Measurements from ENCODE around the gene ZNF619.

Gene ZNF619

DNA sequence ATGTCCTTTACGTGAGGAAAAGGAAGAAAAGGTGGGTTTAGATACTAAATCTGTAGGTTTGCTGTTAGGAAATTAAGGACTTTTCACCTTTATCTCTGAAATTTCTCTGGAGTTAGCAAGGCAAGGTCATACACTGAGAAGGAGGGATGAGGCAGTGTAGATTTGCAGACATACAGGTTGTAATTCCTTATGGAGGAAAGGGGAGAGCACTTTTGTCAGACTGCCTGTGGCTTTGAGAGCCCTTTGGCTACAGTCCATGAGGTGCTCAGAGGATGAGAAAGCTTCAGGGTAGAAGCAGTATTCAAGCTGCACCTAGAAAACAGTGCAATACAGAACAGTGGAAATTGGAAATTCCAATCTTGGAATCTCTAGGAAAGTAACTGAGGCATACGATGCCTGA is 11.5 kb upstream of the ZNF619 start:
- DNase-seq (ENCODE audit: low read depth) = no peak

DNA sequence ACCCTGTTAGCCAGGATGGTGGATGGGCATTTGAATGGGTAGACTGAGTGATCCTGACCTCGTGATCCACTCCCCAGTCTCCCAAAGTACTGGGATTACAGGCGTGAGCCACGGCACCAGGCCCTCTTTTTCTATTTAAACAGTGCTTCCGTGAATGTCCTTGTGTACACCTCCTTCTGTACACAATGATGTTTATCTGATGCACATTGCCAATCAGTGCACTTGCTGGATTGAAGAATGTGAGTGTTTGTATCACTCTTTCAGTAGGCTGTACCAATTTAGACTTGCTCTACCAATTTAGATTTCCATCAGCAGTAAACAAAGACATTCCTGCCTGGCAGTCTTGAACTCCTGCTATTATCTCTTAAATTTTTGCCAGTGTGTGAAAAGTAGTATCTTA is 8.9 kb upstream of the ZNF619 start:
- DNase-seq (ENCODE audit: low read depth) = no peak

DNA sequence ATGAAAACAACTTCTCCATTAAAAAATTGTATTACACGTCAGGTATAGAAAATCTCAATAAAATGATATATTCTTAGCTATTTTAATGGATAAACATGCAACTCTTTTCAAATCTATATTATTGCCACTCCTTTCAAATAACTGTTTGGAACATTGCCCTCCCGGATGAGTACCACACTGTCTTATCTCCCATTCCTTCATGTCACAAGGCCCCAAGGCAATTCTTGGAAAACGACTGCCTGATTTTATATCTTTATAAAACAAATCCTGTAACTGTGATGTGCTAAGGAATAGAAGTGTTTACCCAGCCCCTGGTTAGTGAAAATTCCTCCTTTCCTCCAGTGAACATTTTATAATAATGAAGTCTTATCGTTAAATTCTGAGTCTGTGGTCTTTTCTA is 6.2 kb upstream of the ZNF619 start:
- DNase-seq (ENCODE audit: low read depth) = no peak

DNA sequence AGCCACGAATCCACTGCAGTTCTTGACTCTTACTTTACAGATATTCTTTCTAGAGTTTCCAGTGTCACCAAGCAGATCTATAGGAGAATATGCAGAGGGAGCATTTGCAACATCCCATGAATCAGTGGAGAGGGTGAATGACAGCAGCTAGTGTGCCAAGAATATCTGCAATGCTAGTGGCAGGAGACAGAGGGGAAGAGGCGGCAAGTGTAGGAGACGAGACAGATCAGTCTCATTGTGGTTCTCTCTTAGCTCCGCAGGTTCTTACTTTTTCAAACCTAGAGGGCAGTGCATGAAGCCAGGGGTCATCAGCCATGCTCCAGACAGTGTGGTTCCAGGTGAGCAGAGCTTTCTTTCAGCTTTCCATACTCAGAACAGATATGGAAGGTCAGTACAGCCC is 744 bp downstream of the ZNF619 start:
- no peak for DNase-seq (ENCODE audit: low read depth)

DNA sequence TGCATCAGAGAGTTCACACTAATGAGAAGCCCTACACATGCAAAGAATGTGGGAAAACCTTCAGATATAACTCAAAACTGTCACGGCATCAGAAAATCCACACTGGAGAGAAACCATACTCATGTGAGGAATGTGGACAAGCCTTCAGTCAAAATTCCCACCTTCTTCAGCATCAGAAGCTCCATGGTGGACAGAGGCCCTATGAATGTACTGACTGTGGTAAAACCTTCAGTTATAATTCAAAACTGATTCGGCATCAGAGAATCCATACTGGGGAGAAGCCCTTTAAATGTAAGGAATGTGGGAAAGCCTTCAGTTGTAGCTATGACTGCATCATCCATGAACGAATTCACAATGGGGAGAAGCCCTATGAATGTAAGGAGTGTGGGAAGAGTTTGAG is 10.2 kb downstream of the ZNF619 start:
- no peak for DNase-seq (ENCODE audit: low read depth)

DNA sequence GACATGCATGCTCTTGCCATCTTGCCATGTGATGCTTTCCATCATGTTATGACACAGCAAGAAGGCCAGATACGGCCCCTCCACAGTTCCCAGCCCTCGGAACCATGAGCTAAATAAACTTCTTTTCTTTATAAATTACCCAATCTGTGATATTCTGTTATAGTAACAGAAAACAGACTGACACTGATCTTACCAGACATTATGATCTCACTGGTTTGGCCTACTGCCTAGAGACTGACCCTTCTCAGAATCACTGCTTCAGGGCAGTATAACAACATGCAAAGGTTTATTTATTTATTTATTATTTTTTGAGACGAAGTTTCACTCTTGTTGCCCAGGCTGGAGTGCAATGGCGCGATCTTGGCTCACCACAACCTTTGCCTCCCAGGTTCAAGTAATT is 14.0 kb downstream of the ZNF619 start:
- no peak for DNase-seq (ENCODE audit: low read depth)

DNA sequence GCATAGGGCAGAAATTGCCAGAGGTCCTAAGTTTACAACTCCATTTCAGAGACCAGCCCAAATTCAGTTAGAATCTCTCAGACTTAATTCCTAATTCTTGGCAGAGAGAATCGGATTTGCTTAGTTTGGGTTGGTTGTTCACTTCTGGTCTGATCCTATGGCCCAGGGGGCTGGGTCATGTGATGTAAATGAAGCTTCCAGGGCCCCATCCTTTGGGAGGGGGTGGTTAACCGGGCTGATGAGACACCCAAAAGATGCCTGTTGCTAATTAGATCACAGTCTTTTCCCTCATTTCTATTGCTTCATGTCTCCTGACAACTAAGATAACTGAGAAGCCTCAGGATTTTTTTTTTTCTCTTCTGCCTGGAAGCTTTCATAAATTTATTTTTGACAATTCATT is 17.8 kb downstream of the ZNF619 start:
- no peak for DNase-seq (ENCODE audit: low read depth)

DNA sequence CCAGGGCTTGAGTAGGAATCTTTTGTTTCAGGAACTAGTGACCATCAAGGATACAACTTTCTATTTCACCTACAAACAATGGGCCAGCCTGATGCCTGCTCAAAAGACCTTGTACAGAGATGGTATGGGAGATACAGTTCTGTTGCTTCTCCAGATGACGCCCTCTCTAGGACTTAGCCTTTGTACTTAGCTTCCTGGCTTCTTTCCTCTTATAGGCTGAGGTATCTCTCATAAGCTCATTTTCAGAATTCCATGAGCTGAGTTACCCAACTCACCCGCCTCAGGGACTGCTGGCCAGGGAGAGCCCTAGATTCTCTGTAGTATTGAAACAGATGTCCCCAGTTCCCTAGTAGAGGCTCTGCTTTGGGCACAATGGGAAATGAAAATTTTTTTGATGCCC is 20.4 kb downstream of the ZNF619 start:
- no peak for DNase-seq (ENCODE audit: low read depth)

DNA sequence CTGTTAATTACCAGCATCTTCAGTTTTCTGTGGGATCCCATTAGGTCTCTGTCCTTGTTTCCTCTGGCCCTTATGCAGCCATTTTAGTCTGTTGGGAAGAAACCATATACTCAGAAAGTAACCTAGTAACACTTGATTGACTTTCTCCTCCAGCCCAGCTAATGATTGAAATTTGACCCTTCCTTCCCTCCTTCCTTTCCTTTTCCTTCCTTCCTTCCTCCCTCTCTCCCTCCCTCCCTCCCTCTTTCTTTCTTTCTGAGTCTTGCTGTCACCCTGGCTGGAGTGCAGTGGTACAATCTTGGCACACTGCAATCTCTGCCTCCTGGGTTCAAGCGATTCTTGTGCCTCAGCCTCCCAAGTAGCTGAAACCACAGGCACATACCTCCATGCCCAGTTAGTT is 23.0 kb downstream of the ZNF619 start:
- no peak for DNase-seq (ENCODE audit: low read depth)

DNA sequence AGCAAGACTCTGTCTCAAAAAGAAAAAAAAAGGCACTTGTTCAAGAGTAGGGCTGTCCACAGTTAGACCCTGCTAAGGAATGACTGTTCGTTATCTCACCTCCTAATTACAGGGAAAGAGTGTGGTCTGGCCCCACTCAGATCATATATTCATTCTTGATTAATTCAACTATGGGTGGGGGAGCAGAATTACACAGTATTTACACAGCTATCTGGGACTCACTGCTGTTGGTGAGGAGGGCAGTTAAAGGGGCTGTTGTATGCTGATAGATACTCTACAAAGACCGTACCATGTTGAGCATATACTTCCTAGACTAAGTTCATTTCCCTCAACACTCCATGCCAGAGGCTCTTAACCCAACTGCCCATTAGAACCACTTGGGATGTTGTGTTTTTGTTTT is 25.1 kb downstream of the ZNF619 start:
- DNase-seq (ENCODE audit: low read depth) = no peak

DNA sequence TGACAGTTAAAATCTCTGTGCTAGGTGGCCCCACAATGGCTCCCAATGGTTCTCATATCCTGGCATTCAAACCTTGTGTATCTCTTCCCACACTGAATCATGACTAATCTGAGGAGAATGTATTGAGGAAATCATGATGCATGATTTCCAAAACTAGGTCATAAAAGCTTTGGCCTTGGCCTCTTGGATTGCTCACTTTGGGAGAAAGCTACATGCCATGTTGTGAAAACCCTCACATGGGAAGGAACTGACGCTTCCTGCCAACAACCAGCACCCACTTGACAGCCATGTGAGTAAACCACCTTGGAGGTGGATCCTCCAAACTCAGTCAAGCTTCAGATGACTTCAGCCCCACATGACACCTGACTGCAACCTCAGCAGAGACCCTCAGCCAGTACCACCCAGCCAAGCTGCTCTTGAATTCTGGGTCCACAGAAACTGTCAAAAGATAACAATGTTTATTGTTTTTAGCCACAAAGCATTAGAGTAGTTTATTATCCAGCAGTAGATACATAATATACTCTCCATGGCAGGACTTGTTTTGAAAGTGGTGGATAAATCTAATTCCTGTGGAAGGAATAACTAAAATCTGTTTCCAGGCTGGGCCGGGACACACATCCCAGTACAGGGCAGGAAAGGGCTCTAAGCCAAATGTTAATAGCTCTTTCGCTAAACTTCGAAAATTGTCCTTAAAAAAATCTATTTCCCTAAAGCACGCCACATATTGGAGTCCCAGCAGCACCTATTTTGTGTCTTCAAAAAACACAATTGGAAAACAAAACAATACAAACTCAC is 27.9 kb downstream of the ZNF619 start:
- DNase-seq (ENCODE audit: low read depth) = no peak

DNA sequence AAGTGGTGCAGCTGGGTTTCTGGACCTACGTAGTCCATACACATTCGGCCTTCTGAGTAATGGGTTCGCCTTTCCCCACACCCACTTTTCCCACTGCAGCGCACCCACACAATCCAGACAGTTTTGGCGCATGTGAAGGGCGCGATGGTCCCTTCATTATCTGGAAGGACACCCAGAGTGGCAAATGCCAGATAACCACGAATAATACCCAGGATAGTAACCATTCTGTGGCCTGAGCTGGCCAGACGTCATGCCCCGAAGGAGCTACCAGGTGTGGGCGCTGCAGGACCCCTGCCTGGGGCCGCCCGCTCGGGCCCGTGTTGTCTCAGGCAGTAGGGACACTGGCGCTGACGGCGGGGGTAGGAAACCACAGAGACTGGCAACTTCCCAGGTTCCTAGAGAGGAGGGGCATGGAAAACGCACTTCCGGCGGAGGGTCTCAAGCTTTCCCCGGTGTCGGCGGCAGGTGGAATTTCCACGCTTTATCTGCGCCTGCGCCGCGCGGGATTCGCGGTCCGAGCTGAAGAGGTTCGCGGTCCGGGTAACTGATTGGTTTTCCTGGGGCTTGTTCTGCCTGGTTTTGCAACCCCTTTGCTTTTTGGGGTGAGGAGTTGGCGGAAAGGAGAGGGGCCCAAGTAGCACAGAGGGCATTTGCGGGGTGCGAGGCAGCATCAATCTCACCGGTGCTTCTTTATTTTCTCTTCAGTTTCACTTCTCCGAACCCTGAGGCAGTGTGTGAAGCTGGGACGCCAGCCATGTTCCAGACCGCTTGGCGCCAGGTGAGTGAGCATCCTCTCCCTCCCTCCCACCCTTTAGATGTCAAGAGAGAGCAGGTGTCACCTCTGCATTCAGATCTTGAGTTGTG is 28.9 kb downstream of the ZNF619 start, which contains the start of gene ZNF620:
Gene ZNF620, plus strand, starts transcription at position 441 of the 864 bp plus-strand sequence. Its CDS starts 314 bp downstream, at position 755.
- DNase-seq (ENCODE audit: low read depth) = peak; percentile 39

DNA sequence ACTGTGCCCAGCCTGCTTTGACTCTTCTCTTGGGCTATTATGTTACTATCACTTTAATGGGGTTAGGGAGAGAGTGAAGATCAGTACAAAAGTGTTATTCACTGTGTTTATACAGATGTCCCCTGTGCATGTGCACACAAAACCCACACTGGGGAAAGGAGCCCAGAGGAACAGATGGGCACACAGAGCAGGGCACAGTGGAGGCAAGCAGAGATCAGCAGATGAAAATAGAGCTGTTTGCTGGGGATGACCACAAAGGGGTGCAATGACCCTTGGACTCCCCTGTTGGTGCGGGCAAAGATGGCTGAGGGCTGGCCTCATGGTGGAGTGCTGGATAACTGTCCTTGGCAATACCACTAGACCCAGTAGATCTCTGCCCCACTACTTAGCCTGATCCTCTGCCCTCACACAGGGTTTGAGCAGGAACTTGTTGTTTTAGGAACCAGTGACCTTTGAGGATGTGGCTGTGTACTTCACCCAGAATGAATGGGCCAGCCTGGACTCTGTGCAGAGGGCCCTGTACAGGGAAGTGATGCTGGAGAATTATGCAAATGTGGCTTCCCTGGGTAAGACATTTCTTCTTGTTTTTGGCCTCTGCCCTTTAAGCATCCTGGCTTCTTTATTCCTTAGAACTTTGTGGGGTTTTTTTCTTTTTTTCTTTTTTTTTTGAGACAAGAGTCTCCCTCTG is 34.3 kb downstream of the ZNF619 start:
- DNase-seq (ENCODE audit: low read depth) = no peak

DNA sequence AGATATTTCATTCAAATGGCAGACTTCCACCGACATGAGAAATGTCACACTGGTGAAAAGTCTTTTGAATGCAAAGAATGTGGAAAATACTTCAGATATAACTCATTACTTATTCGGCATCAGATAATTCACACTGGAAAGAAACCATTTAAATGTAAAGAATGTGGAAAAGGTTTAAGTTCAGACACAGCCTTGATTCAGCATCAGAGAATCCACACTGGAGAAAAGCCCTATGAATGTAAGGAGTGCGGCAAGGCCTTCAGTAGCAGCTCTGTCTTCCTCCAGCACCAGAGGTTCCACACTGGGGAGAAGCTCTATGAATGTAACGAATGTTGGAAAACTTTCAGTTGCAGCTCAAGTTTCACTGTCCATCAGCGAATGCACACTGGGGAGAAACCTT is 39.3 kb downstream of the ZNF619 start:
- no peak for DNase-seq (ENCODE audit: low read depth)

DNA sequence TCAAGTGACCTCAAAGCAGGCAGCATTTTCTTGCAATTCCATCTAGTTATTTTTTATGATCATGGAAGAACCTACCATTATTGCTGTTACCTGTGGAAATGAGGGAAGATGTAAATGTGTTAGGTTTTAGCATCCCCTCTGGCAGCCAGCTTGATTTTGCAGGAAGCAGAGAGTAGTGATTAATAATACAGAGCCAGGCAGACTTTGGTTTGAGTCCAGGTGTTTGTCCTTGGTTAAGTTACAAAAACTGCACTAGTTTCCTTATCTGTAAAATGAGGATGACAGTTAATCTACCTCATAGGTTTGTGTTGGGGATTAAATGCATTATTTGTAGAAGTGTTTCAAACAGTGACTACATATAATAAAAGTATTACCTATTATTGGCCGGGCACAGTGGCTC is 41.1 kb downstream of the ZNF619 start:
- DNase-seq (ENCODE audit: low read depth) = no peak

DNA sequence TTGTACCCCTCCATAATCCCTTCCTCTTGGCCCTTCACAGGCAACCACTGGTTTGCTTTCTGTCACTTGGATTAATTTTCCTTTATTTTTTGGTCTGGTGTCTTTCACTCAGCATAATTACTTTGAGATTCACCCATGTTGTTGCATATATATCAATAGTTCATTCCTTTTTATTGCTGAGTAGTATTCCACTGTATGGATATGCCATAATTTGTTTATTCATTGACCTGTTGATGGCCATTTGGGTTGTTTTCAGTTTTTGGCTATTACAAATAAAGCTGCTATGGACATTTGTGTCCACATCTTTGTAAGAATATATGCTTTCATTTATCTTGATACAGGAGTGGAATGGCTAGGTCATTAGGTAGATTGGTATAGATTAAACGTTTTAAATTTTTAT is 41.9 kb downstream of the ZNF619 start:
- no peak for DNase-seq (ENCODE audit: low read depth)

DNA sequence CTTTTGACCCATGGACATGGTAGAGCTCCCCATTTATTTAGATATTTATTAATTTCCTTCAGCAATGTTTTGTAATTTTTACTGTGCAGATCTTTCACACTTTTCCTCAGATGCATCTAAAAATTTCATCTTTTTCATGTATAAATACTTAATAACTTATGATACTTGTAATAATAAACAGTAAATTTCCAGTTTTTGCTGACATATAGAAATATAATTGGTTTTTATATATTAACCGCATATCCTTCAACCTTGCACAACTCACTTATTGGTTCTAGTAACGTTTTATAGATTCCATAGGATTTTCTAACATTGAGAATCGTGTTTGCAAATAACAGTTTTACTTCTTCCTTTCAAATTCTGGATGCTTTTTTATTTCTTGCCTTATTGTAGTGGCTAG is 44.3 kb downstream of the ZNF619 start:
- no peak for DNase-seq (ENCODE audit: low read depth)

DNA sequence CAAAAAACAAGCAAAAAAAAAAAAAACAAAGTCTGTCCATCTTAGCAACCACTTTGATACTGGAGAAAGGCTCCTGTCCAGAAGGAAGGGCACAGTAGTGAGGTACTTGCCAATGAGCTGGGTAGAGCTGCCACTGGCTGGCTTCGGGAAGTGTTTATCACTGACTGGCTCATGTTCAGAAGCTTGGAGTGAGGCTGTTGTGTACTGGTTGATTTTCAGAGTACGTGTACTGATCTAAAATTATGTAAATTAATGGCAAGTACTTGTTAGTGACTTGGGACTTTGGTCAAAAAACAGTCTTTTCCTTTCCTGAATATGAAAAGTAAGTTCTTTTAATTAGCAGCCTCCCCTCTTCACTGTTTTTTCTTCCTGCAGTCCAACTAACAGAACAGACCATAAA is 46.9 kb downstream of the ZNF619 start:
- no peak for DNase-seq (ENCODE audit: low read depth)

DNA sequence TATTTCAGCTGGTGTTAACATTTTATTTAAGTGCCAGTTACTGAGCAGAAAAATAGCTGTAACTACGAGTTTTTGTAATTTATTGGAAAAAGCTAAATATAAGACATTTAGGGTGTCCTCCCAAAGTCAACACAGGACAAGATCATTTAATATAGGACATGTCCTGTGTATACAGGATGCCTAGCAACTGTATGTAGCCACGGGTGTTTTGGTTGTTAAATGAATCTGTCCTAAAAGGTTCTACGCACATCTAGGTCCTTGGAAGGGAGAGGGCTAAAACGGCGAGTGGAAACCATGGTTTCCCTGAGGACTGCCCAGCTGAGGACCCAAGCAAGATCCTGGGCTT is 47.3 kb downstream of the ZNF619 start:
- DNase-seq (ENCODE audit: low read depth) = no peak

DNA sequence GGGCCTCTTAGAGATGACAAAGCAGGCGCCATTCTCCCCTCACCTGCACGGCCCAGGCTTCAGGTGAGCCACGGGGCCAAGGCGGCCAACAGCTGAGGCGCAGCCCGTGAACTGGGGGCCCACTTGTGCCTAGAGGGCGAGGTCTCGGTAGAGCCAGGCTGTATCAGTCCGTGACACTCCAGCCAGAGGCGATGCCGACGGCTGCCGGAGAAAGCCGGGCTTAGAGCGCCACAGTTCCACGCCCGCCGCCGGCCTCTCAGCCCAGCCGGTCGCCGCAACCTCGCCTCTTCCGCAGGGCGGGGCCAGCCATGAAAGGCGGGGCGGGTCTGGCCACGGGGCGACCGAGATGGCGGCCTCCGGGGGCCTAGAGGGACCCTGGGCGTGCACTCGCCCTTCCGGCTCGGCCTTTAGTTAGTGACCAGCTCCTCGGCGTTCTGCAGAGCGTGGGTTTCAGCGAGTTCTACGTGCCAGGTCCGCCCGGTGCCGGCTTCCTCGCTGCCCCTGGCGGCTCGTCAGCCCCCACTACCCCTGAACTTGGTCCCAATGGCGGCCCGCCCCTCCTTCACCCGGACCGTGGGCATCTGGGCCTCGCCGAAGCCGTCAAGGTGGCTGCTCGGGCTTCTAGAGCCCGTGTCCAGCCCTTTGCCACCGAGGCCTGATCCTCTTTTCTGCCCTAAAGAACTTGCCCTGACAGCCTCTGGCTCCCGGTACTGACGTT is 47.8 kb downstream of the ZNF619 start, which contains the start of gene ZNF621:
Gene ZNF621, plus strand, starts transcription at position 393 of the 718 bp plus-strand sequence. CDS start 881 bp downstream, outside the sequence.
- DNase-seq (ENCODE audit: low read depth) = peak; percentile 73

DNA sequence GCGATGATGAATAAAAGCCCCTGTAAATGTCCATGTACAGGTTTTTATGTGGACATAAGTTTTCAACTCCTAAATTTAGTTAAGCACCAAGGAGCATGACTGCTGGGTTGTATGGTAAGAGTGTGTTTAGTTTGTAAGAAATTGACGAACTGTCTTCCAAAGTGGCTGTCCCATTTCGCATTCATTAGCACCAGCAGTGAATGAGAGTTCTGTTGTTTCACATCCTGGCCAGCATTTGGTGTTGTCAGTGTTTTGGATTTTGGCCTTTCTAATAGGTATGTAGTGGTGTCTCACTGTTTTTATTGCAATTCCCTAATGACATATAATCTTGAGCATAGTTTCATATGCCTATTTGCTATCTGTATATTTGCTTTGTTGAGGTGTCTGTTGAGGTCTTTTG is 51.5 kb downstream of the ZNF619 start:
- no peak for DNase-seq (ENCODE audit: low read depth)

DNA sequence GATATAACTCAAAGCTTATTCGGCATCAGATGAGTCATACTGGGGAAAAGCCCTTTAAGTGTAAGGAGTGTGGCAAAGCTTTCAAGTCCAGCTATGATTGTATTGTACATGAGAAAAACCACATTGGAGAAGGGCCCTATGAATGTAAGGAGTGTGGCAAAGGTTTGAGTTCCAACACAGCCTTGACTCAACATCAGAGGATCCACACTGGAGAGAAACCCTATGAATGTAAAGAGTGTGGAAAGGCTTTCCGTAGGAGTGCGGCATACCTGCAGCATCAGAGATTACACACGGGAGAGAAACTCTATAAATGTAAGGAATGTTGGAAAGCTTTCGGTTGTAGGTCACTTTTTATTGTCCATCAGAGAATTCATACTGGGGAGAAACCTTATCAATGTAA is 55.3 kb downstream of the ZNF619 start:
- no peak for DNase-seq (ENCODE audit: low read depth)
